Measurements from ENCODE around the gene KRT13.

GRCh38 chr17:41532947-41533570, 27.6 kb upstream of the KRT13 start:
- TF ChIP-seq CTCF (IDR thresholded peaks at IDR 0.05; ENCODE audit: insufficient read depth, low read length, poor library complexity, severe bottlenecking) (no peak), EZH2phosphoT487 (conservative IDR thresholded peaks at IDR 0.05; ENCODE audit: low read length) (no peak)
